Measurements from ENCODE around the gene CDC26. TPM values are rescaled to one million over a fixed set of nuclear protein-coding genes. Genes with fewer than 3 reads are reported as not detected.

Gene CDC26
- total RNA-seq, 1 experiment from 2014 or later, result 36.9 TPM

GRCh38 chr9:113257863-113258262 lies 17.5 kb downstream of the CDC26 start:
- Mint-ChIP-seq H3K4me3 (no peak overlapping the region), H3K36me3 (peaks cover 32% of the 10 kb centered on the region), H3K9me3 (no peaks in the 10 kb centered on the region), H3K27me3 (ENCODE audit: low read depth) (no peaks in the 10 kb centered on the region), H3K4me1 (no peaks in the 10 kb centered on the region), H3K27ac (no peak overlapping the region)
- no peak for ATAC-seq
- TF ChIP-seq, protein P1, sequence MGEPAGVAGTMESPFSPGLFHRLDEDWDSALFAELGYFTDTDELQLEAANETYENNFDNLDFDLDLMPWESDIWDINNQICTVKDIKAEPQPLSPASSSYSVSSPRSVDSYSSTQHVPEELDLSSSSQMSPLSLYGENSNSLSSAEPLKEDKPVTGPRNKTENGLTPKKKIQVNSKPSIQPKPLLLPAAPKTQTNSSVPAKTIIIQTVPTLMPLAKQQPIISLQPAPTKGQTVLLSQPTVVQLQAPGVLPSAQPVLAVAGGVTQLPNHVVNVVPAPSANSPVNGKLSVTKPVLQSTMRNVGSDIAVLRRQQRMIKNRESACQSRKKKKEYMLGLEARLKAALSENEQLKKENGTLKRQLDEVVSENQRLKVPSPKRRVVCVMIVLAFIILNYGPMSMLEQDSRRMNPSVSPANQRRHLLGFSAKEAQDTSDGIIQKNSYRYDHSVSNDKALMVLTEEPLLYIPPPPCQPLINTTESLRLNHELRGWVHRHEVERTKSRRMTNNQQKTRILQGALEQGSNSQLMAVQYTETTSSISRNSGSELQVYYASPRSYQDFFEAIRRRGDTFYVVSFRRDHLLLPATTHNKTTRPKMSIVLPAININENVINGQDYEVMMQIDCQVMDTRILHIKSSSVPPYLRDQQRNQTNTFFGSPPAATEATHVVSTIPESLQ (CRISPR knock-in tag; IDR thresholded peaks at IDR 0.05), result no peak
- no peak for TF ChIP-seq E2F5 (CRISPR knock-in tag; IDR thresholded peaks at IDR 0.05)
- TF ChIP-seq, protein P2, sequence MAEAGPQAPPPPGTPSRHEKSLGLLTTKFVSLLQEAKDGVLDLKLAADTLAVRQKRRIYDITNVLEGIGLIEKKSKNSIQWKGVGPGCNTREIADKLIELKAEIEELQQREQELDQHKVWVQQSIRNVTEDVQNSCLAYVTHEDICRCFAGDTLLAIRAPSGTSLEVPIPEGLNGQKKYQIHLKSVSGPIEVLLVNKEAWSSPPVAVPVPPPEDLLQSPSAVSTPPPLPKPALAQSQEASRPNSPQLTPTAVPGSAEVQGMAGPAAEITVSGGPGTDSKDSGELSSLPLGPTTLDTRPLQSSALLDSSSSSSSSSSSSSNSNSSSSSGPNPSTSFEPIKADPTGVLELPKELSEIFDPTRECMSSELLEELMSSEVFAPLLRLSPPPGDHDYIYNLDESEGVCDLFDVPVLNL (CRISPR knock-in tag; IDR thresholded peaks at IDR 0.05; ENCODE audit: borderline replicate concordance, low read depth), result no peak
- TF ChIP-seq, protein P3, sequence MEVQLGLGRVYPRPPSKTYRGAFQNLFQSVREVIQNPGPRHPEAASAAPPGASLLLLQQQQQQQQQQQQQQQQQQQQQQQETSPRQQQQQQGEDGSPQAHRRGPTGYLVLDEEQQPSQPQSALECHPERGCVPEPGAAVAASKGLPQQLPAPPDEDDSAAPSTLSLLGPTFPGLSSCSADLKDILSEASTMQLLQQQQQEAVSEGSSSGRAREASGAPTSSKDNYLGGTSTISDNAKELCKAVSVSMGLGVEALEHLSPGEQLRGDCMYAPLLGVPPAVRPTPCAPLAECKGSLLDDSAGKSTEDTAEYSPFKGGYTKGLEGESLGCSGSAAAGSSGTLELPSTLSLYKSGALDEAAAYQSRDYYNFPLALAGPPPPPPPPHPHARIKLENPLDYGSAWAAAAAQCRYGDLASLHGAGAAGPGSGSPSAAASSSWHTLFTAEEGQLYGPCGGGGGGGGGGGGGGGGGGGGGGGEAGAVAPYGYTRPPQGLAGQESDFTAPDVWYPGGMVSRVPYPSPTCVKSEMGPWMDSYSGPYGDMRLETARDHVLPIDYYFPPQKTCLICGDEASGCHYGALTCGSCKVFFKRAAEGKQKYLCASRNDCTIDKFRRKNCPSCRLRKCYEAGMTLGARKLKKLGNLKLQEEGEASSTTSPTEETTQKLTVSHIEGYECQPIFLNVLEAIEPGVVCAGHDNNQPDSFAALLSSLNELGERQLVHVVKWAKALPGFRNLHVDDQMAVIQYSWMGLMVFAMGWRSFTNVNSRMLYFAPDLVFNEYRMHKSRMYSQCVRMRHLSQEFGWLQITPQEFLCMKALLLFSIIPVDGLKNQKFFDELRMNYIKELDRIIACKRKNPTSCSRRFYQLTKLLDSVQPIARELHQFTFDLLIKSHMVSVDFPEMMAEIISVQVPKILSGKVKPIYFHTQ (CRISPR knock-in tag; IDR thresholded peaks at IDR 0.05), result no peak
- no peak for TF ChIP-seq MYBL2 (CRISPR knock-in tag; IDR thresholded peaks at IDR 0.05)
- no peak for TF ChIP-seq FOXK1 (CRISPR knock-in tag; IDR thresholded peaks at IDR 0.05)
- TF ChIP-seq TCF7 (CRISPR knock-in tag; IDR thresholded peaks at IDR 0.05; ENCODE audit: low read depth), result no peak
- no peak for TF ChIP-seq IRF2 (CRISPR knock-in tag; IDR thresholded peaks at IDR 0.05; ENCODE audit: borderline replicate concordance, low read depth)
- TF ChIP-seq NR1H2 (CRISPR knock-in tag; IDR thresholded peaks at IDR 0.05), result no peak
- no peak for TF ChIP-seq SMAD4 (CRISPR knock-in tag; IDR thresholded peaks at IDR 0.05)
- no peak for TF ChIP-seq RELA (CRISPR knock-in tag; IDR thresholded peaks at IDR 0.05; ENCODE audit: borderline replicate concordance)
- no peak for TF ChIP-seq FOXP4 (CRISPR knock-in tag; IDR thresholded peaks at IDR 0.05)
- TF ChIP-seq FOXP1 (CRISPR knock-in tag; IDR thresholded peaks at IDR 0.05; ENCODE audit: borderline replicate concordance), result no peak
- no peak for TF ChIP-seq ESRRA (CRISPR knock-in tag; IDR thresholded peaks at IDR 0.05; ENCODE audit: borderline replicate concordance)
- ChIA-PET POLR2A (no interaction called here), CTCF (interaction anchor here (0.6 kb wide), 1 partner anchor 82 kb away, joined by 3 read pairs; the partner anchor contains the start of gene WDR31)
- DNase-seq (ENCODE audit: low spot score), result no peak

- Mint-ChIP-seq H3K27me3 (ENCODE audit: low read depth) (no peaks in the 10 kb centered on the region), H3K4me3 (no peak overlapping the region), H3K36me3 (peaks cover 21% of the 10 kb centered on the region), H3K4me1 (no peaks in the 10 kb centered on the region), H3K27ac (no peak overlapping the region), H3K9me3 (0 out of 2 replicates have a peak, but pooled peaks cover 3% of the 10 kb centered on the region)
- no peak for ATAC-seq
- ChIA-PET CTCF (no interaction called here), POLR2A (no interaction called here)
- no peak for DNase-seq (ENCODE audit: low spot score)
- TF ChIP-seq FOXP1 (CRISPR knock-in tag; IDR thresholded peaks at IDR 0.05; ENCODE audit: borderline replicate concordance) (no peak), TEAD4 (CRISPR knock-in tag; IDR thresholded peaks at IDR 0.05) (no peak), ZNF317 (CRISPR knock-in tag; IDR thresholded peaks at IDR 0.05; ENCODE audit: borderline replicate concordance, low read depth) (no peak), USF2 (CRISPR knock-in tag; IDR thresholded peaks at IDR 0.05) (no peak)
- TF ChIP-seq, protein P4, sequence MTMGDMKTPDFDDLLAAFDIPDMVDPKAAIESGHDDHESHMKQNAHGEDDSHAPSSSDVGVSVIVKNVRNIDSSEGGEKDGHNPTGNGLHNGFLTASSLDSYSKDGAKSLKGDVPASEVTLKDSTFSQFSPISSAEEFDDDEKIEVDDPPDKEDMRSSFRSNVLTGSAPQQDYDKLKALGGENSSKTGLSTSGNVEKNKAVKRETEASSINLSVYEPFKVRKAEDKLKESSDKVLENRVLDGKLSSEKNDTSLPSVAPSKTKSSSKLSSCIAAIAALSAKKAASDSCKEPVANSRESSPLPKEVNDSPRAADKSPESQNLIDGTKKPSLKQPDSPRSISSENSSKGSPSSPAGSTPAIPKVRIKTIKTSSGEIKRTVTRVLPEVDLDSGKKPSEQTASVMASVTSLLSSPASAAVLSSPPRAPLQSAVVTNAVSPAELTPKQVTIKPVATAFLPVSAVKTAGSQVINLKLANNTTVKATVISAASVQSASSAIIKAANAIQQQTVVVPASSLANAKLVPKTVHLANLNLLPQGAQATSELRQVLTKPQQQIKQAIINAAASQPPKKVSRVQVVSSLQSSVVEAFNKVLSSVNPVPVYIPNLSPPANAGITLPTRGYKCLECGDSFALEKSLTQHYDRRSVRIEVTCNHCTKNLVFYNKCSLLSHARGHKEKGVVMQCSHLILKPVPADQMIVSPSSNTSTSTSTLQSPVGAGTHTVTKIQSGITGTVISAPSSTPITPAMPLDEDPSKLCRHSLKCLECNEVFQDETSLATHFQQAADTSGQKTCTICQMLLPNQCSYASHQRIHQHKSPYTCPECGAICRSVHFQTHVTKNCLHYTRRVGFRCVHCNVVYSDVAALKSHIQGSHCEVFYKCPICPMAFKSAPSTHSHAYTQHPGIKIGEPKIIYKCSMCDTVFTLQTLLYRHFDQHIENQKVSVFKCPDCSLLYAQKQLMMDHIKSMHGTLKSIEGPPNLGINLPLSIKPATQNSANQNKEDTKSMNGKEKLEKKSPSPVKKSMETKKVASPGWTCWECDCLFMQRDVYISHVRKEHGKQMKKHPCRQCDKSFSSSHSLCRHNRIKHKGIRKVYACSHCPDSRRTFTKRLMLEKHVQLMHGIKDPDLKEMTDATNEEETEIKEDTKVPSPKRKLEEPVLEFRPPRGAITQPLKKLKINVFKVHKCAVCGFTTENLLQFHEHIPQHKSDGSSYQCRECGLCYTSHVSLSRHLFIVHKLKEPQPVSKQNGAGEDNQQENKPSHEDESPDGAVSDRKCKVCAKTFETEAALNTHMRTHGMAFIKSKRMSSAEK (CRISPR knock-in tag; IDR thresholded peaks at IDR 0.05; ENCODE audit: borderline replicate concordance), result no peak
Observed at GRCh38 chr9:113255438-113255837, 19.9 kb downstream of the CDC26 start.
